H9 (cell line): ENCODE results near the gene RNF141. TPM values are rescaled to one million over a fixed set of nuclear protein-coding genes. Genes with fewer than 3 reads are reported as not detected.

Experiments
- DNase-seq: peaks from one replicate; pipeline ENCODE4 v3.0.0-alpha.2; 2017
- H2AFZ ChIP-seq: one replicate; pipeline ENCODE4 v1.6.1; 2013; ENCODE audit warnings: mild to moderate bottlenecking, low read length, control low read depth, moderate library complexity
- H2AK5ac ChIP-seq: 2 replicates; pipeline ENCODE4 v1.6.1; 2013; ENCODE audit warnings: low read length, control low read depth, mixed read lengths; ENCODE audit not compliant: insufficient read length
- H2BK120ac ChIP-seq: one replicate; pipeline ENCODE4 v1.6.1; 2013; ENCODE audit warnings: low read depth, mild to moderate bottlenecking, low read length, control low read depth, inconsistent platforms; ENCODE audit not compliant: poor library complexity, severe bottlenecking
- H2BK12ac ChIP-seq: 2 replicates; pipeline ENCODE4 v1.6.1; 2013; ENCODE audit warnings: low read length, control low read depth, mixed read lengths, low read depth; ENCODE audit not compliant: insufficient read length
- H2BK15ac ChIP-seq: 2 replicates; pipeline ENCODE4 v1.6.1; 2013; ENCODE audit warnings: low read depth, low read length, control low read depth
- H2BK20ac ChIP-seq: one replicate; pipeline ENCODE4 v1.6.1; 2013; ENCODE audit warnings: low read depth, mild to moderate bottlenecking, low read length, control low read depth, inconsistent platforms; ENCODE audit not compliant: poor library complexity, severe bottlenecking
- H2BK5ac ChIP-seq: 2 replicates; pipeline ENCODE4 v1.6.1; 2013; ENCODE audit warnings: low read length, control low read depth, mixed read lengths; ENCODE audit not compliant: insufficient read length
- H3K14ac ChIP-seq: 2 replicates; pipeline ENCODE4 v1.6.1; 2013; ENCODE audit warnings: low read length, control low read depth; ENCODE audit not compliant: insufficient read depth
- H3K18ac ChIP-seq: 2 replicates; pipeline ENCODE4 v1.6.1; 2013; ENCODE audit warnings: low read depth, mild to moderate bottlenecking, mixed read lengths, low read length, control low read depth; ENCODE audit not compliant: insufficient read length
- H3K23ac ChIP-seq: 2 replicates; pipeline ENCODE4 v1.6.1; 2013; ENCODE audit warnings: low read length, control low read depth, mixed read lengths, low read depth; ENCODE audit not compliant: insufficient read length
- H3K23me2 ChIP-seq: 2 replicates; pipeline ENCODE4 v1.6.1; 2013; ENCODE audit warnings: low read depth, mild to moderate bottlenecking, mixed read lengths, low read length, control low read depth; ENCODE audit not compliant: insufficient read length, poor library complexity, severe bottlenecking
- H3K27ac ChIP-seq: 2 replicates; pipeline ENCODE4 v1.5.1; 2013; ENCODE audit warnings: low read length, control low read depth, mixed read lengths, low read depth; ENCODE audit not compliant: insufficient read length
- H3K27me3 ChIP-seq: 2 replicates; pipeline ENCODE4 v1.6.1; 2013; ENCODE audit warnings: low read length, control low read depth, inconsistent platforms; ENCODE audit not compliant: insufficient read depth
- H3K4ac ChIP-seq: 2 replicates; pipeline ENCODE4 v1.6.1; 2013; ENCODE audit warnings: low read depth, mild to moderate bottlenecking, control low read depth, inconsistent platforms, low read length, moderate library complexity
- H3K4me1 ChIP-seq: 2 replicates; pipeline ENCODE4 v1.6.1; 2013; ENCODE audit warnings: low read length, control low read depth, inconsistent platforms; ENCODE audit not compliant: insufficient read depth
- H3K4me2 ChIP-seq: 2 replicates; pipeline ENCODE4 v1.6.1; 2013; ENCODE audit warnings: low read length, control low read depth, mixed read lengths; ENCODE audit not compliant: insufficient read length, insufficient read depth
- H3K56ac ChIP-seq: 2 replicates; pipeline ENCODE4 v1.6.1; 2013; ENCODE audit warnings: low read depth, mild to moderate bottlenecking, mixed read lengths, low read length, control low read depth; ENCODE audit not compliant: insufficient read length
- H3K79me1 ChIP-seq: 2 replicates; pipeline ENCODE4 v1.6.1; 2013; ENCODE audit warnings: low read depth, mild to moderate bottlenecking, moderate library complexity, low read length, control low read depth, inconsistent platforms; ENCODE audit not compliant: insufficient read depth, poor library complexity, severe bottlenecking
- H3K79me2 ChIP-seq: 2 replicates; pipeline ENCODE4 v1.6.1; 2013; ENCODE audit warnings: low read length, control low read depth, inconsistent platforms; ENCODE audit not compliant: insufficient read depth
- H3K9ac ChIP-seq: 2 replicates; pipeline ENCODE4 v1.6.1; 2013; ENCODE audit warnings: low read length, control low read depth, mixed read lengths; ENCODE audit not compliant: insufficient read length; ENCODE audit errors: extremely low read depth
- H3K9me3 ChIP-seq: one replicate; pipeline ENCODE4 v1.6.1; 2013; ENCODE audit warnings: low read depth, low read length, inconsistent platforms; ENCODE audit not compliant: control insufficient read depth
- H3T11ph ChIP-seq: one replicate; pipeline ENCODE4 v1.6.1; 2013; ENCODE audit warnings: mild to moderate bottlenecking, low read length, control low read depth, inconsistent platforms
- H4K20me1 ChIP-seq: one replicate; pipeline ENCODE4 v1.6.1; 2013; ENCODE audit not compliant: control insufficient read depth, insufficient read length, insufficient read depth
- H4K5ac ChIP-seq: 2 replicates; pipeline ENCODE4 v1.6.1; 2013; ENCODE audit warnings: low read depth, mild to moderate bottlenecking, mixed read lengths, low read length, control low read depth; ENCODE audit not compliant: insufficient read length
- H4K8ac ChIP-seq: replicated peaks from 2 replicates; pipeline ENCODE4 v1.6.1; 2013; ENCODE audit warnings: low read length, control low read depth, mixed read lengths, low read depth; ENCODE audit not compliant: insufficient read length
- H4K91ac ChIP-seq: 2 replicates; pipeline ENCODE4 v1.6.1; 2013; ENCODE audit warnings: low read depth, mild to moderate bottlenecking, moderate library complexity, mixed read lengths, low read length, control low read depth; ENCODE audit not compliant: insufficient read length
- H3K27ac Mint-ChIP-seq, 3 experiments: 2 replicates in 2 of 3; 3 replicates in 1 of 3; pipeline ENCODE4 v1.8.0; 2020 to 2021; ENCODE audit warnings: mixed read lengths in 3 of 3, mild to moderate bottlenecking in 1 of 3, moderate library complexity in 1 of 3
- H3K27me3 Mint-ChIP-seq: 2 replicates; pipeline ENCODE4 v1.8.0; 2021; ENCODE audit warnings: low read depth, mild to moderate bottlenecking, moderate library complexity, mixed read lengths
- H3K36me3 Mint-ChIP-seq, 3 experiments: 2 replicates in 2 of 3; 3 replicates in 1 of 3; pipeline ENCODE4 v1.8.0; 2020 to 2021; ENCODE audit warnings: low read depth in 3 of 3, mixed read lengths in 3 of 3; ENCODE audit not compliant: insufficient read depth in 1 of 3
- H3K4me1 Mint-ChIP-seq, 2 experiments: 2 replicates each; pipeline ENCODE4 v1.8.0; 2020; ENCODE audit warnings: mixed read lengths in 2 of 2
- H3K4me3 Mint-ChIP-seq, 2 experiments: 2 replicates in 1 of 2; 3 replicates in 1 of 2; pipeline ENCODE4 v1.8.0; 2020 to 2021; ENCODE audit warnings: mild to moderate bottlenecking in 2 of 2, mixed read lengths in 2 of 2, moderate library complexity in 1 of 2
- H3K9me3 Mint-ChIP-seq, 2 experiments: 2 replicates in 1 of 2; 3 replicates in 1 of 2; pipeline ENCODE4 v1.8.0; 2020; ENCODE audit warnings: mild to moderate bottlenecking in 2 of 2, mixed read lengths in 2 of 2, moderate library complexity in 1 of 2
- CTCF ChIP-seq: fragments of 200-600 bp; sonication (generic); conservative IDR thresholded peaks from 3 replicates; pipeline ENCODE4 v1.8.0; 2021; ENCODE audit warnings: antibody characterized with exemption, mild to moderate bottlenecking
- WGBS: extraction: QIAGEN DNeasy Blood & Tissue Kit; methylation state at CpG from one replicate; pipeline ENCODE4 v1.1.7; 2013; ENCODE audit warnings: missing lambda C conversion rate, low lambda C conversion rate, mixed read lengths; ENCODE audit not compliant: insufficient read length; ENCODE audit errors: extremely low coverage; 5-methylcytosine and 5-hydroxymethylcytosine counted together
- total RNA-seq: library from RNA; stranded (reverse); gene quantifications from 2 replicates; pipeline ENCODE4 v1.2.1, GENCODE V29; 2021

Gene RNF141
- total RNA-seq, 1 experiment from 2014 or later, result 24.7 TPM

DNA sequence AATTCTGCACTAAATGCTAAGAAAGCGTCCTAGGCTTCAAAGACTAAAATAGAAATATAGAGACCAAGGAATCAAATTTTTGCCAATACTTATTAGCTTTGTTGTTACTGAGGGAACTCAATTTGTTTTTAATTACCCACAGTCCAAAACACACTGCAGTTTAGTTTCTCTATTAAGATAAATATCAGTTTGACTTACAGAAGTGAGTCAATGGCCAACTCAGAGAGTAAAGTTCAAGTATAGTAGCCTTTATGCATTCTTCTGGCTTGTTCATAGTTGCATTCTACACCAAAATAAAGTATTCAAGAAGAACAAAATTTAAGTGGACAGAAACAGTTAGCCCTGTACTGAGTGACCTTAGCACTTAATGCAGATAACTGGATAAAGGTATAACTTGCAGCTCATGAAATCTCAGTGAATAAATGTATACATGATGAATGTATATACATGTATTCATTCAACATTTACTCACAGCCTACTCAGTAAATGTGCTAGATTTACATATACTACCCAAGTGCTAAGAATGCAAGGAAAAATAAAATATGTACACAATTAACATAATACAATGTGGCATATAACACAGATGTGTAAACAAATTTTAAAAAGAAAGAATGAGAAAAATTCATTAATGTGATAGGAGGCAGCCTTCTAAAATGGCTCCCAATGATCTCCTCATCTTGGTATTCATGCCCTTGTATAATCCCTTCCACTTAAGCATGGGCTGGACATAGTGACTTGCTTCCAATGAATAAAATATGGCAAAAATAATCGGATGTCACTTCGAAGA, 9.7 kb upstream of the RNF141 start:
- Histone ChIP-seq H2BK15ac (no peak overlapping the region), H4K20me1 (no peaks in the 10 kb centered on the region), H2BK12ac (no peak overlapping the region), H4K8ac (no peak overlapping the region), H3K27ac (no peak overlapping the region), H3K4ac (no peak overlapping the region), H3K9ac (no peak overlapping the region), H2BK120ac (no peak overlapping the region), H2BK5ac (no peak overlapping the region), H2AFZ (no peak overlapping the region), H3K79me2 (no peaks in the 10 kb centered on the region), H2AK5ac (no peak overlapping the region), H4K5ac (no peak overlapping the region), H3T11ph (no peak overlapping the region), H3K4me2 (no peak overlapping the region), H4K91ac (no peak overlapping the region), H2BK20ac (no peak overlapping the region), H3K79me1 (no peaks in the 10 kb centered on the region), H3K18ac (no peak overlapping the region), H3K27me3 (no peaks in the 10 kb centered on the region), H3K56ac (no peak overlapping the region), H3K23ac (no peak overlapping the region), H3K9me3 (no peaks in the 10 kb centered on the region), H3K14ac (no peak overlapping the region), H3K4me1 (no peaks in the 10 kb centered on the region), H3K23me2 (no peaks in the 10 kb centered on the region)
- H3K4me3 Mint-ChIP-seq, result no peak overlapping the region
- peaks cover 2% of the 10 kb centered on the region for H3K27me3 Mint-ChIP-seq
- no CpG with 5 or more reads among the region's 3 CpGs for WGBS
- no peaks in the 10 kb centered on the region for H3K36me3 Mint-ChIP-seq
- no peak overlapping the region for H3K27ac Mint-ChIP-seq
- peaks cover 6 to 7% of the 10 kb centered on the region in 2 experiments for H3K4me1 Mint-ChIP-seq
- no peak for DNase-seq
- no peaks in the 10 kb centered on the region for H3K9me3 Mint-ChIP-seq
- no peak for TF ChIP-seq CTCF
